ENCODE measurements around the gene IDI1.

The IDI1 gene

GRCh38 chr10:1002425-1003006 is 46.4 kb downstream of the IDI1 start:
- H3K4me3 ChIP-seq (ENCODE audit: low read depth, low read length), result no peak overlapping the region
- no peak for TF ChIP-seq CTCF (IDR thresholded peaks at IDR 0.05; ENCODE audit: low read depth, low read length, missing control alignments)
- DNase-seq (ENCODE audit: low read depth), result no peak
- in situ Hi-C loops (cut with HindIII; ENCODE audit: low sequenced_read_pairs), result no loop called here

GRCh38 chr10:997266-998022 is 51.5 kb downstream of the IDI1 start:
- H3K4me3 ChIP-seq (ENCODE audit: low read depth, low read length), result no peak overlapping the region
- no peak for TF ChIP-seq CTCF (IDR thresholded peaks at IDR 0.05; ENCODE audit: low read depth, low read length, missing control alignments)
- DNase-seq (ENCODE audit: low read depth), result no peak
- in situ Hi-C loops (cut with HindIII; ENCODE audit: low sequenced_read_pairs), result no loop called here

- no peak overlapping the region for H3K4me3 ChIP-seq (ENCODE audit: low read depth, low read length)
- no peak for DNase-seq (ENCODE audit: low read depth)
- TF ChIP-seq CTCF (IDR thresholded peaks at IDR 0.05; ENCODE audit: low read depth, low read length, missing control alignments), result no peak
- in situ Hi-C loops (cut with HindIII; ENCODE audit: low sequenced_read_pairs), result no loop called here
These were observed 52.9 kb downstream of the IDI1 start for GRCh38 chr10:996031-996430.

- in situ Hi-C loops (cut with HindIII; ENCODE audit: low sequenced_read_pairs), result no loop called here
- no peak for TF ChIP-seq CTCF (IDR thresholded peaks at IDR 0.05; ENCODE audit: low read depth, low read length, missing control alignments)
- DNase-seq (ENCODE audit: low read depth), result no peak
- H3K4me3 ChIP-seq (ENCODE audit: low read depth, low read length), result no peak overlapping the region
These were observed 53.4 kb downstream of the IDI1 start for GRCh38 chr10:995559-995926.

GRCh38 chr10:994836-995558 is 53.9 kb downstream of the IDI1 start:
- in situ Hi-C loops (cut with HindIII; ENCODE audit: low sequenced_read_pairs), result no loop called here

More at GRCh38 chr10:994836-995558, 53.9 kb downstream of the IDI1 start:
- DNase-seq (ENCODE audit: low read depth), result no peak
- no peak overlapping the region for H3K4me3 ChIP-seq (ENCODE audit: low read depth, low read length)
- no peak for TF ChIP-seq CTCF (IDR thresholded peaks at IDR 0.05; ENCODE audit: low read depth, low read length, missing control alignments)
